Dendritic cell treated with granulocyte-macrophage colony-stimulating factor and Interleukin-4, amounts not matched to agents 40 ng/mL and 50 ng/mL, for 4 days (primary cell): Measurements from ENCODE around the gene TNIK.
"Not testable (repeated sequence)": the region's sequence is repeated elsewhere in the genome, so short reads cannot be mapped to it uniquely, and the experiment has no call there.

Experiments used
- H3K27ac Mint-ChIP-seq: one replicate; pipeline ENCODE4 v1.8.0; 2022; ENCODE audit warnings: mild to moderate bottlenecking, mixed read lengths
- H3K27me3 Mint-ChIP-seq: one replicate; pipeline ENCODE4 v1.8.0; 2022; ENCODE audit warnings: mild to moderate bottlenecking, mixed read lengths
- H3K36me3 Mint-ChIP-seq: one replicate; pipeline ENCODE4 v1.8.0; 2022; ENCODE audit warnings: low read depth, mixed read lengths
- H3K4me1 Mint-ChIP-seq: one replicate; pipeline ENCODE4 v1.8.0; 2022; ENCODE audit warnings: low read depth, mixed read lengths
- H3K4me3 Mint-ChIP-seq: one replicate; pipeline ENCODE4 v1.8.0; 2022; ENCODE audit warnings: mild to moderate bottlenecking, moderate library complexity, mixed read lengths
- H3K9me3 Mint-ChIP-seq: one replicate; pipeline ENCODE4 v1.8.0; 2022; ENCODE audit warnings: mixed read lengths
- intact Hi-C: fragments of 100-400 bp; cut with micrococcal nuclease; formaldehyde crosslinking; loops from one replicate; pipeline ENCODE4 v1.15.0; 2022

TNIK gene

DNA sequence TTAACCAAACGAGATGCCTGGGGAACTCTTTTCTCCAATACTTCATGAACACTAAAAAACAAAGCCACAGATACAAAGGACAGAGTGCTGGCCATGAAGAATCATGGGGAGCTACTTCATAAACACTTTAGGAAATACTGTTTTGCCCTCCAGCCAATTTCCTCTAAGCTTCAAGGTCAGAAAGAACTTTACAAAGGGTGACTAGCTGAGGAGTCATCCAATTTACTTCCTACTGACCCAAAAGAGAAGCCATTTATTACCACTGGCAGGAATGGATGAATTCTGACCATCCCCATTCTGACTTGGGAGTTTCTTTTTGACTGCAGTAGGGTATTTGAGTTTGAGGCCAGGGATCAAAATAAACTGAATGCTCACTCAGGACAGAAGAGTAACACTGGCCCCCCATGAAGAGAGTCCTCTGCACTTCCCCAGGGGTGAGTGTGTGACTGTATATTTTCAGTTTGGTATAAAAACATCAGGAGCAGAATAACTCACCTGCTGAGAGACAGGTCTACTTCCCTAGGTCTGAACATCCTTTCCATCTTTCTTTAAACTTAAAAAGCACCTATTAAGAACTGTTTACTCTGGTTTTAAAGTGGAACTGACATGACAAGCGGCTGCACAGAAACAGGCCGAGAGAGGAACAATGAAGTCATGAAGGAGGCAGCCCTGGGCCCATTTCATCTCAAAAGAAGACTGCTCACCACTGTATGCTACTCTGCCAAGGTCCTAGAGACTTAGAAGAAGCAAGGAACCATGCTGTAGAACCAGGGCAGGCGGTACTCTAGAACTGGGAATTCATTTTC is 203.6 kb downstream of the TNIK start:
- Mint-ChIP-seq H3K36me3 (no peaks in the 10 kb centered on the region), H3K27me3 (no peaks in the 10 kb centered on the region), H3K27ac (no peak overlapping the region), H3K4me3 (no peak overlapping the region), H3K4me1 (peaks cover 9% of the 10 kb centered on the region), H3K9me3 (no peaks in the 10 kb centered on the region)
- intact Hi-C loops, result no loop called here

DNA sequence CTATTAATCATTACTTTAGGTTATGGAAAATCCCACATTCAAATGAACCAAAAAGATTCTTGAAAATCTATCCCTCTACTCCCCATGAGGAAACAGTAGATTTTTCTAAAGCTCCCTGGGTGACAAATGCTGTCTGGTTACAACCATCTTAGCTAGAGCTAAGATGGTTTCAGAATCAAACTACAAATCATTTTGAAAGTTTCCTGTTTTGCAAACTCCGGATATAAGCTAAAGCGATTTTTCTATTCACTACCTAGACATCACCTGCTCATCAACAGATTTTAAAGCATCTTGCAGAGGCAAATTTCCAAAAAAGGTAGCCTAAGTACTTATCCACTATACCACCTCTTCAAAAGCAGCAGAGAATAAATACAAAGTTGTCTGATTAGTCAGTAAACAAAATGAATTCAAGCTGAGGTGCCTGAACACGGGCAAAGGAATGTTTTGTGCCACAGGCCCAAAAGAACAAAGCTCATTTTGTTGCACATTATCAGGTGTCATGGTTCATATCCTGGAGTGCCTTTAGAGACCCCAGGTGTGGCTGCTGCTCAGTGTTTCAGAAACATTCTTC is 204.9 kb downstream of the TNIK start:
- Mint-ChIP-seq H3K27me3 (no peaks in the 10 kb centered on the region), H3K36me3 (no peaks in the 10 kb centered on the region), H3K9me3 (no peaks in the 10 kb centered on the region), H3K4me1 (no peaks in the 10 kb centered on the region), H3K4me3 (no peak overlapping the region), H3K27ac (no peak overlapping the region)
- intact Hi-C loops, result no loop called here

DNA sequence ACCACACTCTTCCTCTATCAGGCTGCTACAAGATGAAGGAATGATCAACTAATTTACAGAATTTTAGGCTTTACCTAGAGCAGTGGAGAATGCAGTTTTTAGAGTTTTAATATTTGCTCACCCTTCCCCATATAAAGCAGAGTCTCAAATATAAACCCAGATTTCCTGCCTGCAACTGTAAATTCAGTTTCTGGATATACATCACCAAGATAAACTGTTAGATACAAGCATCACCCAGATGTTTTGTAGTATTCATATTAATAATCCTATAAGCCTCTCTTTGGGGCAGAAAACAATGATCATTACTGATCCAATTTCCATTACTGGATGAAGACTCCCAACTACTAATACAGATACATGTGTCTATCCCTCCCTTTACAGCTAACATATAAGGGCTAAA is 205.9 kb downstream of the TNIK start:
- intact Hi-C loops, result no loop called here
- Mint-ChIP-seq H3K9me3 (no peaks in the 10 kb centered on the region), H3K36me3 (no peaks in the 10 kb centered on the region), H3K27me3 (no peaks in the 10 kb centered on the region), H3K27ac (no peak overlapping the region), H3K4me1 (no peaks in the 10 kb centered on the region), H3K4me3 (no peak overlapping the region)

DNA sequence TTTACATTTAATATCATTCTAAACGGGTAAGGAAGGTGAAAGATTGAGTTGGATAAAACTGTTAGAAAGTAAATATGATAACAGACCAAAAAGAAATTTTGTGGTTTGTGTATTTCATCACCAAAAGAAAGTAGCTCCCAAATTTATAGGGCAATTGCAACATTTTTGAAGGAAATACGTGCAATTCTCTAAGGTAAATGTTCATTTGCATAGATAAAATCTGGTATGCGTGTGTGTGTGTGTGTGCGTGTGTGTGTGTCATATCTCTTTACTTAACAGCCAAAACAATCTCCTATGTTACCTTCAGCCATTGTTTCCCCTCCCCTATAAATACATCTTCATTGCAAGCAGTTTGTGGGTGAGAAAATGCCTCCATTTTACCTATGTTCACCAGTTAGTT is 208.4 kb downstream of the TNIK start:
- no peaks in the 10 kb centered on the region for H3K27me3 Mint-ChIP-seq
- no peaks in the 10 kb centered on the region for H3K4me1 Mint-ChIP-seq
- H3K9me3 Mint-ChIP-seq, result no peaks in the 10 kb centered on the region
- H3K27ac Mint-ChIP-seq, result no peak overlapping the region
- H3K4me3 Mint-ChIP-seq, result no peak overlapping the region
- no peaks in the 10 kb centered on the region for H3K36me3 Mint-ChIP-seq
- intact Hi-C loops, result no loop called here

DNA sequence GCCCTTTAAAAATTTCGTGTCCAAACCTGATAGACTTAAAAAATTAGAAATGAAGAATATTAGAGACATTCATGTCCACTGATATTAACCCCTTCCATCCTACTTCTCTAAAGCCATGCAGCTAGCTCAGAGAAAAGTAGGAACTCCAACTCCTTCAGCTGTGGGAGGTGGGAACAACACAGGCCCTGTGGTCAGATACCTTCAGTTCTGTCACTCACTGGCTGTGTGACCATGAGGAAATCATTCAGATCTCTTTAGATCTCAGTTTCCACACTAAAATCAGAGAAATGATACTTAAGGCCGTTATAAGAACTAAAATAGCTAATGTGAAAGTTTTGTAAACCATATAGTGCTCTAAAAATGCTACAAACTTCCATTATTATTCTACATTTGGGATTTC is 209.8 kb downstream of the TNIK start:
- Mint-ChIP-seq H3K9me3 (no peaks in the 10 kb centered on the region), H3K27ac (no peak overlapping the region), H3K4me1 (no peaks in the 10 kb centered on the region), H3K36me3 (no peaks in the 10 kb centered on the region), H3K4me3 (no peak overlapping the region), H3K27me3 (no peaks in the 10 kb centered on the region)
- intact Hi-C loops, result no loop called here

GRCh38 chr3:171249245-171249644 is 211.0 kb downstream of the TNIK start:
- H3K9me3 Mint-ChIP-seq, result no peaks in the 10 kb centered on the region
- no peaks in the 10 kb centered on the region for H3K36me3 Mint-ChIP-seq
- no peaks in the 10 kb centered on the region for H3K4me1 Mint-ChIP-seq
- H3K4me3 Mint-ChIP-seq, result no peak overlapping the region
- no peaks in the 10 kb centered on the region for H3K27me3 Mint-ChIP-seq
- H3K27ac Mint-ChIP-seq, result no peak overlapping the region
- intact Hi-C loops, result no loop called here

DNA sequence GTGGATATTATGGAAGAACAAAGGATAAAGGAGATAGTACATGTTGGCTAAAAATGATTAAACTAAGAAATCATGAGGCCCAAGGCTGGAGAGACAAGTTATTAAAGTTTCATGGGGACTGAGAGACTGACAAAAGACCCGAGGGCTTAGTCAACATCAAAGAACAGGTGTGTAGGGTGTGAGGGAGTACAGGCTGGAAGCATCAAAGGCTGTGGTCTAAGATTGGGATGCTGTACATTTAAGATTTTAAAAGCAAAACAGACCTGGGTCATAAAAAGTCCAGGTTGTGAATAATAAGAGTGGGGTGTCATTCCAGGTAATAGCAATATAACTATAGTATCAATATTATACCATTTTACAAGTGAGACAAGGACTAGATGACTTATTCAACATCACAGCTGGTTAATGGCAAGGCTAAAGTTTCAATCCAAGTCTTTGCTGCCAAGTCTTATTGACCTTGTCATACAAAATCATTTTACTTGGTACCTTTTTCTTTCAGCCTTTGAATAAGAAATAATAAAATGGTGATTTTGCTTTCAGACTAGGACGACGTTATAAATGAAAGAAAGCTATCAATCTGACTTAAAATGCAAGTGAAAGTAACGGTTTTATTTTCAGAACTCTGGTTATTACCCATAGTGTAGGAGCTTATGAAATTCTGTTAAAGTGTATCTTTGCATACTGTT is 211.6 kb downstream of the TNIK start:
- Mint-ChIP-seq H3K4me3 (no peak overlapping the region), H3K36me3 (no peaks in the 10 kb centered on the region), H3K9me3 (no peaks in the 10 kb centered on the region), H3K27ac (no peak overlapping the region), H3K27me3 (no peaks in the 10 kb centered on the region), H3K4me1 (no peaks in the 10 kb centered on the region)
- intact Hi-C loops, result no loop called here

- no peaks in the 10 kb centered on the region for H3K4me1 Mint-ChIP-seq
- H3K27ac Mint-ChIP-seq, result no peak overlapping the region
- H3K27me3 Mint-ChIP-seq, result no peaks in the 10 kb centered on the region
- no peaks in the 10 kb centered on the region for H3K36me3 Mint-ChIP-seq
- H3K9me3 Mint-ChIP-seq, result no peaks in the 10 kb centered on the region
- intact Hi-C loops, result no loop called here
- no peak overlapping the region for H3K4me3 Mint-ChIP-seq
Observed at GRCh38 chr3:171245796-171246765, 214.1 kb downstream of the TNIK start.

DNA sequence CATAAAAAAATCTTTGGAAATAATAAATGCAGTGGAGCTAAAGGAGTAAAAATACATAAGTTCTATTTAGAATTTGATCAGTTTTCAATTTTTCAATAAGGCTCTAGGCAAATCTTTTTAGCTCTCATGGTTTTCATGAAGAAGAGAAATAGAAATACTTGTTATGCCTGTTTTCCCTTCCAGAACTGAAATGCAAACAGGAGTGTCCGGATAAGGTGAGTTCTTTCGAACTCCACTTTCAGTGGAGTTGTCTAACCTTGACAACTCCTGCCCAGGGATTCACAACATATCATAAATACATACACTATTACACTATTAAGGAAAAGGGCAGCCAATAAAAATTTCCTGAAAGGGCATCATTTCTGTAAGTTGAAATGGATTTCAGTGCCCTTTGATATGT is 217.3 kb downstream of the TNIK start:
- Mint-ChIP-seq H3K36me3 (no peaks in the 10 kb centered on the region), H3K4me3 (no peak overlapping the region), H3K4me1 (no peaks in the 10 kb centered on the region), H3K9me3 (no peaks in the 10 kb centered on the region), H3K27me3 (no peaks in the 10 kb centered on the region), H3K27ac (no peak overlapping the region)
- intact Hi-C loops, result no loop called here

GRCh38 chr3:171242170-171242569 is 218.0 kb downstream of the TNIK start:
- Mint-ChIP-seq H3K4me3 (no peak overlapping the region), H3K36me3 (no peaks in the 10 kb centered on the region), H3K4me1 (no peaks in the 10 kb centered on the region), H3K27me3 (no peaks in the 10 kb centered on the region), H3K9me3 (no peaks in the 10 kb centered on the region), H3K27ac (no peak overlapping the region)
- intact Hi-C loops, result no loop called here

GRCh38 chr3:171241655-171242054 is 218.6 kb downstream of the TNIK start:
- not testable (repeated sequence) for H3K36me3 Mint-ChIP-seq, H3K9me3 Mint-ChIP-seq, H3K27me3 Mint-ChIP-seq, H3K27ac Mint-ChIP-seq, H3K4me1 Mint-ChIP-seq, H3K4me3 Mint-ChIP-seq
- intact Hi-C loops, result loop anchor here (2.0 kb wide), 1 partner anchor 59 kb away; no protein-coding TSS in a partner anchor

DNA sequence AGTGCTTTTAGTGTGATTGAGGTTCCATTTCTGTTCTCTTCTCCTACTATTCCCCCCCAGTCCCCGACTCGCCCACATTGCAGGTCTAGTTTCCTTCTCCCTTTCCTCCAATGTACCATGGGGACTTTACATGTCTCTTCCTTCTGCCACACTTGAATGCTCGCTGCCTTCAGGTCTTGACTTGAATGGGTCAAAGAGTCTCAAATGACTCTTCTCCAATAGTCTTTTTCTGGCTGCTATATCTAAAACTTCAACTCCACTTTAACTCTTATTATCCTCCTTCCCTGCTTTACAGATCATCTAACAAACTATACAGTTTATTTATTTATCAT is 219.7 kb downstream of the TNIK start:
- intact Hi-C loops, result loop anchor here (2.0 kb wide), 1 partner anchor 60 kb away; no protein-coding TSS in a partner anchor
- H3K36me3 Mint-ChIP-seq, result no peaks in the 10 kb centered on the region
- H3K4me3 Mint-ChIP-seq, result no peak overlapping the region
- no peak overlapping the region for H3K27ac Mint-ChIP-seq
- H3K4me1 Mint-ChIP-seq, result no peaks in the 10 kb centered on the region
- H3K9me3 Mint-ChIP-seq, result no peaks in the 10 kb centered on the region
- H3K27me3 Mint-ChIP-seq, result no peaks in the 10 kb centered on the region

- H3K9me3 Mint-ChIP-seq, result no peaks in the 10 kb centered on the region
- H3K4me3 Mint-ChIP-seq, result no peak overlapping the region
- no peaks in the 10 kb centered on the region for H3K4me1 Mint-ChIP-seq
- H3K27me3 Mint-ChIP-seq, result no peaks in the 10 kb centered on the region
- H3K36me3 Mint-ChIP-seq, result no peaks in the 10 kb centered on the region
- intact Hi-C loops, result loop anchor here (2.0 kb wide), 1 partner anchor 61 kb away; no protein-coding TSS in a partner anchor
- no peak overlapping the region for H3K27ac Mint-ChIP-seq
Observed at GRCh38 chr3:171239757-171240503, 220.3 kb downstream of the TNIK start.
